ENCODE measurements around the gene DACT2.
A peak's percentile ranks its signal among the peaks of the same experiment; 100 is the strongest.
"Not testable (repeated sequence)": the region's sequence is repeated elsewhere in the genome, so short reads cannot be mapped to it uniquely, and the experiment has no call there.

Gene DACT2

DNA sequence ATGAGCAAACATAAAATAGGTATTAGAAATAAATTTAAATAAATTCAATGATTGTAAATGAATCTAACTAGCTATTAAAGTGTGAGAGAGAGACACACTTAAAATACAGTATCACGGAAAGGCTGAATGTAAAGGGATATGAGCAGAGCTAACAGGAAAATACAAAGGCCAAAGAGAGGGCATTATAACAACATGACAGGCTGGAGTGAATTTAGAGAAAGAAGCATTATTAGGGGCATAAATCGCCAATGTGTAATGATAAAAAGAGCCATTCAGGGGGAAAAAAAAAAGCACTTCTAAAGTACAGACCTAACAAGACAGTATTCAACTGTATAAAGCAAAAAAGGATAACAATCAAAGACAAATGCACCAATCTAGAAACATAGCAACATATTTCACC, 28.1 kb downstream of the DACT2 start:
- DNase-seq (no peak), ATAC-seq (no peak)
- Mint-ChIP-seq H3K27me3 (peaks cover 7% of the 10 kb centered on the region), H3K4me3 (no peak overlapping the region), H3K36me3 (ENCODE audit: low read depth) (no peaks in the 10 kb centered on the region), H3K9me3 (peaks cover 7% of the 10 kb centered on the region), H3K4me1 (peaks cover 12% of the 10 kb centered on the region), H3K27ac (no peak overlapping the region)

DNA sequence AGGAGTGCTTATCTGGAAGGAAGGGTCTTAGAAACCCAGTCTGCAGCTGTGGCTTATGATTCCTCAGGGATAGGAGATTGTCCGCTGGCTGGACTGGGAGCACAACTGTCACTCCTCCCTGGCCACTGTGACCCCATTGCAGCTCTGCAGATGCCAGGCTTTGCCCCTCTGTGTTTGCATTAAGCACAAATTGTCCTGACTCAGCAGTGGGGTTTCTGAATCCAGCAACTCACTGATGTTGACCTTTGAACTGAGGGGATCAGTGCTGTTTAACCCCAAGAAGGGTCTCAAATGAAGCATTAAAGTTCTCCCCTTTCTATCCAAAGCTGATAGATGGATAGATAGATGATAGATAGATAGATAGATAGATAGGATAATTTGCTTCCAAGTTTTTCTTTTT, 29.5 kb downstream of the DACT2 start:
- no peaks in the 10 kb centered on the region for H3K36me3 Mint-ChIP-seq (ENCODE audit: low read depth)

DNA sequence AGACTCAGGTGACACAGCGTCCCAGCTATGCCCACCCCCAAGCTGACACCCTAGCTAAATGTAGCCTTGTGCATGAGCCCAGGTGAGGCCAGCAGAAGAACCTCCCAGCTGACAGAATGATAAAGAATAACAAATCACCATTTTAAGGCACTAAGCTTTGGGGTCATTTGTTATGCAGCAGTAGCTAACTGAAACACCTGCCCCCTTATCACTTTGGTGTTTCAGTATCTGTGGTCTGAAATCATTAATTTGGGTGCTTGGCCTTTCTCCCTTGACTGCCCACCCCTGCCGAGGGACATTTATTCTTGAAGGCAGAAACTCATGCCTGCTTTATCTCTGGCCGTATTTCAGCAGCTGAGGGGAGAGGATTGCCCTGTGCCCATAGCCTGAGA, 30.0 kb downstream of the DACT2 start:
- no peak for DNase-seq
- ATAC-seq, result no peak
- H3K27ac Mint-ChIP-seq, result no peak overlapping the region
- peaks cover 15% of the 10 kb centered on the region for H3K4me1 Mint-ChIP-seq
- no peak overlapping the region for H3K4me3 Mint-ChIP-seq
- peaks cover 11% of the 10 kb centered on the region for H3K9me3 Mint-ChIP-seq
- peaks cover 6% of the 10 kb centered on the region for H3K27me3 Mint-ChIP-seq
- H3K36me3 Mint-ChIP-seq (ENCODE audit: low read depth), result no peaks in the 10 kb centered on the region

More for the DNA sequence above, 29.5 kb downstream of the DACT2 start:
- Mint-ChIP-seq H3K9me3 (peaks cover 7% of the 10 kb centered on the region), H3K27ac (no peak overlapping the region), H3K4me1 (peaks cover 15% of the 10 kb centered on the region), H3K27me3 (peaks cover 6% of the 10 kb centered on the region), H3K4me3 (no peak overlapping the region)
- DNase-seq (no peak), ATAC-seq (no peak)

DNA sequence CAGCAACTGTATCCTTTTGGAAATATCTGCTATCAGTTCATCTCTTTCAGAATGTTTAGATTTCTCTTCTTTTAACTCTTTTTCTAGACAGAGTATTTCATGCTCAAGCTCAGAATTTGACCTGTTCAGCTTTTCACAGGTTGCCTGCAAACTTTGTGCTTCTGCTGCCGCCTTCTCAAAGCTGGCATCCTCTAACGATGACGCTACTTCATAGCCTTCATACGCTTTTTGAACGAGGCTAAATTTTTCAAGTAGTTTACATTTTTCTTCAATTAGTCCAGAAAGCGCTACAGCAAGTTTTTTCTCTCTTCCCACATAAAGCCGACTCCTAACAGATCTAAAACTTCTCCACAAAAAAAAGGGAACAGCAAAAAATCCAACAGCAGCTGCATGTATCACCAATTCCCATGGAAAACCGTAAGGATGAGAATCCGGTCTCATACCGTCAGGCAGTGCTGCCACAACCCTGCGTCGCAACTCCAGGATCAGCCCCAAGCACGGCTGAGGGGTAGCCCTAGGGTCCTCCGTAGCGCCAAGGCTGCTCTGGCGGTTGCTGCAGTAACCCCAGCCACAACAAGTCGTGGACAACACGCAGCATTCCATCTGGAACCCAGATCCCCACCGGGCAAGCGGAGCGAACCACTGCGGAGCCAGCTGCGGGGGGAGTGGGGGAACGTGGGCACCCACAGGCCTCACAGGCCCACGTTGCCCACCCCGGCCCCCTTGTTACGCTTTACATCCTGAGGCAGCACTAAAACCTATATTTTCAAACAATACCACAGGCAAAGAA, 30.6 kb downstream of the DACT2 start:
- Mint-ChIP-seq H3K27ac (no peak overlapping the region), H3K4me3 (no peak overlapping the region), H3K27me3 (peaks cover 6% of the 10 kb centered on the region), H3K4me1 (peaks cover 15% of the 10 kb centered on the region), H3K36me3 (ENCODE audit: low read depth) (no peaks in the 10 kb centered on the region), H3K9me3 (peaks cover 13% of the 10 kb centered on the region)
- DNase-seq (no peak), ATAC-seq (no peak)

DNA sequence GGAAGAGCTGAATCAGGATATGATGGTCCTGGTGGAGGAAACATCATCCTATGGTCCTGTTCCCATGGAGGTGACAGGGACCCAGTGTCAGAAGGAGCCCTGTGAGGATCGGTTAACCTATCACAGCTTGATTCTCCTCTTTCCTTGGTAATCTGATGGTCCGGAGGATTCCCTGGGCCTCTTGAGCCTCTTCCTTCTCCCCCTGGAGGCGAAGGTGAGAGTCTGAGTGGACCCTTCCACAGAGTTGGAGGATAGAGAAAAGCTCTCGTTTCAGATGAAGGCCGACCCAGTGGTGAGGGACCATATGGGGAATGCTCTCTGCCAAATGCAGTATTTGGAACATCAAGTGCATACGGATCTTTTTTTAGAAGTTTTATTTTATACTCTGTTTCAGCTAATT, 32.1 kb downstream of the DACT2 start:
- not testable (repeated sequence) for ATAC-seq; H3K4me3 Mint-ChIP-seq; DNase-seq; H3K27ac Mint-ChIP-seq; H3K27me3 Mint-ChIP-seq; H3K36me3 Mint-ChIP-seq (ENCODE audit: low read depth)
- Mint-ChIP-seq H3K9me3 (peaks cover 13% of the 10 kb centered on the region), H3K4me1 (peaks cover 15% of the 10 kb centered on the region)

DNA sequence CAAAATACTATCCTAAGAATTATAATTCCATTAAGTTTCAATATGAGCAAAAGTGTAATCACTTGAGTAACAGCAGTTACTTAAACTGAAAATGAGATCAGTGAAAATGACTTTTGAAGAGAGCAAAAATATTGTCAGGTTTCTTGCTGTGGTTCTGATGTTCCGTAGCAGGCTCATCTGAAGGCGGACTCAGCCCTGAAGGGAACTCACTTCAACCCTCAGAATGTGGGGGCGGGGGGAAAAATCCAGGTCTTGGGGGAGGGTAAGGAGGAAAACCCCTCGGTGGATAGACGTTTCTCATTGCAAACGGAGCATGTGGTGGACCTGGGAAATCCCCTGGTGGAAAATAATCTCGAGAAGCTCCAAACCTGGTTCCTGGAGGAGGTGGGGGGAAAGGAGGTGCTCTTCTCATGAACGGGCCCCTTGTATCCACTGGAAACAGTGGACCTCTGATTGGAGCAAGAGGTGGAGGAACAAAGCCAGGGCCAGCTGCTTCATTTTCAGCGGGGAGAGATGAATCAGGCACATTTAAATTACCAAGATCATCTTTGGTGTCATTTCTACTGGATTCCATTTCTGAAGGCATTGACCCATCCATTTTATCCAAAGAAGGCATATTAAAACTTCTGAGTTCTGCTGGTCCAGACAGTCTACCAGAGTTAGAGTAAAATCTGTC, 32.7 kb downstream of the DACT2 start:
- H3K27me3 Mint-ChIP-seq; H3K4me3 Mint-ChIP-seq; H3K36me3 Mint-ChIP-seq (ENCODE audit: low read depth): not testable (repeated sequence)
- peaks cover 13% of the 10 kb centered on the region for H3K9me3 Mint-ChIP-seq
- peak; percentile 59 for ATAC-seq
- peak; percentile 36 for DNase-seq
- H3K4me1 Mint-ChIP-seq, result peaks cover 15% of the 10 kb centered on the region
- H3K27ac Mint-ChIP-seq, result peak overlapping the region; percentile 60

DNA sequence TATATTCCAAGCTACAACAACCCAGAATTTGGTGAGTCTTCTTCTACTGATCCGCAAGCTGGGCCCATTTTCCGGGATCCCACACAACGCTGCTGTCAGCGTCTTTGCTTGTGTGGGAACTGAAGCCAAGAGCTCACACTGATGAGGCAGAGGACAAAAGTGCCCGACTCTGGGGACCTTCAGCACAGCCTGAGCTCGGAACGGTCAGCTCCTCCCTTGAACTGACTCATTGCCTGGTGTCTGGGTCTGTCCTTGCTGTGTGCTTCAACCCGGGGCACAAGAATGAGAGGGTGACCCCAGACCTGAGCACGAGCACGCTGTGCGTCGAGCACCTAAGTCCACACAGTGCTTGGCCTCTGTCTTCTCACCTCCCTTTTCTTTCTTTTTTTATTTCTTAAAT, 33.5 kb downstream of the DACT2 start:
- H3K27ac Mint-ChIP-seq, result no peak overlapping the region
- H3K36me3 Mint-ChIP-seq (ENCODE audit: low read depth), result no peaks in the 10 kb centered on the region
- peaks cover 15% of the 10 kb centered on the region for H3K4me1 Mint-ChIP-seq
- no peak for DNase-seq
- peaks cover 9% of the 10 kb centered on the region for H3K27me3 Mint-ChIP-seq
- H3K4me3 Mint-ChIP-seq, result no peak overlapping the region
- H3K9me3 Mint-ChIP-seq, result peaks cover 13% of the 10 kb centered on the region
- no peak for ATAC-seq

DNA sequence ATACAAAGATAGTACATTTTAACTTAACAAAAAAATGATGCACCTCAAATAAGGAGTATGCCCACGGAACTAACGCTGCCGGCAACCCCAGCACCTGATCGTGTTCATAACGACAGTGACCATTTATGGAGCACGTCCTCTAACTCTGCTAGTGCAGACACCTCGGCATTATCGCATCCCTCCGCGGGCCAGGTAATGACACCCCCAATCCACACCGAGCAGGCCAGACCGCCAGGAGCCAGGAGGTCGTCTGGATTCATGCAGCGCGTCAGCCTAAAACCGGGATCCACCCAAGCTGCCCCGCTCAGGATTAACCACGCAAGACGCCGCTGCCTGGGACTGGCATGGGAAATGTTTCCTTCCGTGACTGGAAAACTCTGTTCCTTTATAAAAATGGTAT, 34.1 kb downstream of the DACT2 start:
- DNase-seq, result no peak
- Mint-ChIP-seq H3K4me1 (peaks cover 15% of the 10 kb centered on the region), H3K9me3 (peaks cover 13% of the 10 kb centered on the region), H3K4me3 (no peak overlapping the region), H3K36me3 (ENCODE audit: low read depth) (no peaks in the 10 kb centered on the region), H3K27ac (no peak overlapping the region), H3K27me3 (peaks cover 9% of the 10 kb centered on the region)
- no peak for ATAC-seq

GRCh38 chr6:168284187-168284586, 35.4 kb downstream of the DACT2 start:
- ATAC-seq, result no peak
- peaks cover 13% of the 10 kb centered on the region for H3K9me3 Mint-ChIP-seq
- H3K4me3 Mint-ChIP-seq, result no peak overlapping the region
- no peak for DNase-seq
- peaks cover 15% of the 10 kb centered on the region for H3K4me1 Mint-ChIP-seq
- H3K36me3 Mint-ChIP-seq (ENCODE audit: low read depth), result no peaks in the 10 kb centered on the region
- no peak overlapping the region for H3K27ac Mint-ChIP-seq
- H3K27me3 Mint-ChIP-seq, result peaks cover 9% of the 10 kb centered on the region

DNA sequence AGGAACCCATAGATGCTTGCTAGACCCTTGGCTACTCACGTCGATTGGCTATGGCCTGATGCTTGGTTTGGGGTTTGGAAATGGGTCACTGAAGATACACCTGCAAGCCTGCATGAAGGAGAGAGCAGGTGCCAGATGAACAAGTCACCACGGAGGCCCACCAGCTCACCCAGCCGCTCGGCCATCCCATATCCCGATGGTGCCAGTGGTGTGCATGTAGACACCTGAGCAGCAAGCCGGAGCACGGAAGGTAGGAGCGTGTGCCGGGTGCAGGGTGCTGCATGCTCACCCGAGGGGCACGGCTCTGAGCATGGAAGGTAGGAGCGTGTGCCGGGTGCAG, 35.9 kb downstream of the DACT2 start:
- Mint-ChIP-seq H3K9me3 (peaks cover 13% of the 10 kb centered on the region), H3K36me3 (ENCODE audit: low read depth) (no peaks in the 10 kb centered on the region), H3K27ac (no peak overlapping the region), H3K4me1 (peaks cover 15% of the 10 kb centered on the region), H3K4me3 (no peak overlapping the region), H3K27me3 (peaks cover 7% of the 10 kb centered on the region)
- DNase-seq (no peak), ATAC-seq (no peak)

GRCh38 chr6:168282985-168283685, 36.4 kb downstream of the DACT2 start:
- no peak overlapping the region for H3K4me3 Mint-ChIP-seq
- no peak for ATAC-seq

DNA sequence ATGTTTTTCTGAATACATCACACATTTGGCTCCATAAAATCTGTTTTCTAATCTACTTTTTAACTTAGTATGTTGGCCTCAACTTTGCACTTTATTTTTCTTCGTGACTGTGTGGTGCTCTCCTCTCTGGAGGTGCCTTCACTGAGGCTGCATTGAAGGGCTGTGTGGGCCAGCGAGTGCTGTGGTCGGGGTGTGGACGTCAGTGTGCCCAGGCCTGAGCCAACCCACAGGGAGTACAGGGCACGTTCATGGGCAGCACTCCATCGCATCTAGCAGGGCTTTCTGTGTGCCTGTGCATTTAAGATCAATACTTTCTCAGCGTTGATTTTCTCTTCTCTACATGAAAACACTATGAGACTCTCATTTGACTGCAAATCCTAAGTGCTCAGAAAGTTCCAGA, 37.8 kb downstream of the DACT2 start:
- no peak for ATAC-seq

More at GRCh38 chr6:168282985-168283685, 36.4 kb downstream of the DACT2 start:
- H3K27ac Mint-ChIP-seq, result no peak overlapping the region
- H3K9me3 Mint-ChIP-seq, result peaks cover 10% of the 10 kb centered on the region
- H3K27me3 Mint-ChIP-seq, result peaks cover 6% of the 10 kb centered on the region
- H3K36me3 Mint-ChIP-seq (ENCODE audit: low read depth), result no peaks in the 10 kb centered on the region
- H3K4me1 Mint-ChIP-seq, result peaks cover 15% of the 10 kb centered on the region
- DNase-seq, result no peak

DNA sequence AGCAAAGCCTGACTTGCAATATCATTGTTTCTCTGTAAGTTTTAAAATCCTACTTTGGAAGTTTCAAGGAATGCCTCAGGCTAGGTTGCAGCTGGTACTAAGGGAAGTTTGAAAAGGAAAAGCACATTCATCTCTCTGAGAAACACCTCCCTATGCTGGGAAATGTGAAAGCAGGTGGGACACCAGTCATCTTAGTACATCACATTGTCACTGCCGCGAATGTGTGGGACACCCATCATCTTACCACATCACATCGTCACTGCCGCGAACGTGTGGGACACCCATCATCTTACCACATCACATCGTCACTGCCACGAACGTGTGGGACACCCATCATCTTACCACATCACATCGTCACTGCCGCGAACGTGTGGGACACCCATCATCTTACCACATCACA, 38.3 kb downstream of the DACT2 start:
- H3K27me3 Mint-ChIP-seq; H3K4me3 Mint-ChIP-seq; DNase-seq; H3K36me3 Mint-ChIP-seq (ENCODE audit: low read depth); ATAC-seq; H3K9me3 Mint-ChIP-seq; H3K27ac Mint-ChIP-seq; H3K4me1 Mint-ChIP-seq: not testable (repeated sequence)

More for the DNA sequence above, 37.8 kb downstream of the DACT2 start:
- H3K4me3 Mint-ChIP-seq, result no peak overlapping the region
- H3K27ac Mint-ChIP-seq, result no peak overlapping the region
- H3K36me3 Mint-ChIP-seq (ENCODE audit: low read depth), result no peaks in the 10 kb centered on the region
- H3K9me3 Mint-ChIP-seq, result peaks cover 6% of the 10 kb centered on the region
- peaks cover 5% of the 10 kb centered on the region for H3K4me1 Mint-ChIP-seq
- no peak for DNase-seq
- peaks cover 8% of the 10 kb centered on the region for H3K27me3 Mint-ChIP-seq

GRCh38 chr6:168280899-168281245, 38.7 kb downstream of the DACT2 start:
- ATAC-seq, result no peak
- Mint-ChIP-seq H3K4me1 (peaks cover under 1% of the 10 kb centered on the region), H3K9me3 (peaks cover 6% of the 10 kb centered on the region), H3K27ac (no peak overlapping the region), H3K36me3 (ENCODE audit: low read depth) (no peaks in the 10 kb centered on the region), H3K27me3 (peaks cover 8% of the 10 kb centered on the region), H3K4me3 (no peak overlapping the region)
- no peak for DNase-seq
